Body of pancreas (tissue), 4 donors: ENCODE measurements around the gene TMEM223. TPM values are rescaled to one million over a fixed set of nuclear protein-coding genes. Genes with fewer than 3 reads are reported as not detected.
A peak's percentile ranks its signal among the peaks of the same experiment; 100 is the strongest.
"Not testable (repeated sequence)": the region's sequence is repeated elsewhere in the genome, so short reads cannot be mapped to it uniquely, and the experiment has no call there.

Experiments
- ATAC-seq: fragments of 150-250 bp; one replicate; pipeline ENCODE4 v1.9.1; 2016
- DNase-seq, 4 donors: peaks; one replicate each; pipeline ENCODE4 v3.0.0-alpha.2; 2019
- H3K27ac ChIP-seq, 4 donors: fragments of 200-600 bp; sonication (generic); 1 replicate in 3 of 4; 2 replicates in 1 of 4; pipeline versions ENCODE4 v1.5.1 to v1.6.1; 2016 to 2019; ENCODE audit warnings: mild to moderate bottlenecking in 1 of 4, mixed read lengths in 1 of 4, moderate library complexity in 1 of 4
- H3K27me3 ChIP-seq, 2 donors: fragments of 200-600 bp; sonication (generic); one replicate each; pipeline ENCODE4 v1.6.0; 2016; ENCODE audit warnings: mild to moderate bottlenecking in 1 of 2
- H3K36me3 ChIP-seq, 2 donors: fragments of 200-600 bp; sonication (generic); replicated peaks in 1 of 2; 2 replicates each; pipeline ENCODE4 v1.5.1; 2016; ENCODE audit warnings: low read depth in 2 of 2; ENCODE audit not compliant: insufficient read depth in 1 of 2
- H3K4me1 ChIP-seq: fragments of 200-600 bp; sonication (generic); one replicate; pipeline ENCODE4 v1.6.0; 2016
- H3K4me3 ChIP-seq, 2 donors: fragments of 200-600 bp; sonication (generic); 1 replicate in 1 of 2; 2 replicates in 1 of 2; pipeline ENCODE4 v1.5.1; 2016 to 2019
- H3K9me3 ChIP-seq, 3 donors: fragments of 200-600 bp; sonication (generic); 1 replicate in 2 of 3; 2 replicates in 1 of 3; pipeline ENCODE4 v1.5.1; 2016
- POLR2A ChIP-seq, 3 donors: fragments of 450-650 bp; IDR thresholded peaks; one replicate each; pipeline ENCODE4 v1.6.1; 2016; ENCODE audit warnings: antibody characterized with exemption in 3 of 3, mild to moderate bottlenecking in 2 of 3
- WGBS, 2 donors: methylation state at CpG; one replicate each; pipeline ENCODE4 v1.1.5; 2017; 5-methylcytosine and 5-hydroxymethylcytosine counted together
- intact Hi-C: fragments of 100-400 bp; cut with DNase I; formaldehyde crosslinking; loops from one replicate; pipeline ENCODE4 v1.15.1; 2023
- total RNA-seq, 2 donors: library from RNA; depleted of rRNA; stranded (reverse); fragments of >200 nt; gene quantifications; one replicate each; pipeline ENCODE4 v1.1.0, GENCODE V29; 2016
- TF ChIP-seq, protein P1 (sequence below), 7 experiments: fragments of 450-650 bp in 4 of 7; fragments of 200-600 bp in 3 of 7; sonication (generic) in 3 of 7; IDR thresholded peaks; one replicate each; pipeline ENCODE4 v1.5.1; 2016 to 2019; ENCODE audit warnings: antibody characterized with exemption in 7 of 7

Gene TMEM223, protein sequence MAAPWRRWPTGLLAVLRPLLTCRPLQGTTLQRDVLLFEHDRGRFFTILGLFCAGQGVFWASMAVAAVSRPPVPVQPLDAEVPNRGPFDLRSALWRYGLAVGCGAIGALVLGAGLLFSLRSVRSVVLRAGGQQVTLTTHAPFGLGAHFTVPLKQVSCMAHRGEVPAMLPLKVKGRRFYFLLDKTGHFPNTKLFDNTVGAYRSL
- total RNA-seq = 10 to 100 TPM in 1 of 2 donors, 1 to 10 TPM in 1; 6.2 to 29.0 TPM

DNA sequence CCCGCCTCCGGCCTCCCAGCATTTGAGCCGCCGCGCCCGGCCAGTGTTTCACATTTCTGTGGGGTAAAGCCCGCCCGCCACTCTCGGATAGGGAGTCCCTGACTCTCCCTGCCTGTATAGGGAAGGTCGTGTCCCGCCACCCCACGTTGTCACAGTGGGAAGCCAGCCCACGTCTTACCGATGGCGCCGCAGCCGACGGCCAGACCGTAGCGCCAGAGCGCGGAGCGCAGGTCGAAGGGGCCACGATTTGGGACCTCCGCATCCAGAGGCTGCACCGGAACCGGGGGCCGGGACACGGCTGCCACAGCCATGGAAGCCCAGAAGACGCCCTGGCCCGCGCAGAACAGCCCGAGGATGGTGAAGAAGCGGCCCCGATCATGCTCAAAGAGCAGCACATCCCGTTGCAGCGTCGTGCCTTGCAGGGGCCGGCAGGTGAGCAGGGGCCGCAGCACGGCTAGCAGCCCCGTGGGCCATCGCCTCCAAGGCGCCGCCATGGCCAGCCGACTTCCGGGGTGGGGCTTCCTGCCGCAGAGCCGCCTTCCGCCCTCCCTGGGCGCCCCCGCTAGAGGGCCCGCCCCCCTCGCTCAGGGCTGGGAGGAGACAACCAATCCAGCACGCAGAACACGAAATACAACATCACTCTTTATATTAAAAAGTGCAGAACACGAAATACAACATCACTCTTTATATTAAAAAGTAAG lies at the start of gene TMEM223:
TMEM223 (minus strand) TSS at position 506 of the 701 bp plus-strand sequence; CDS start at position 494, 12 bp downstream.
- TF ChIP-seq POLR2A (IDR thresholded peaks at IDR 0.05) = peak; percentile 63 to 88 (median 84)
- TF ChIP-seq, protein P1, sequence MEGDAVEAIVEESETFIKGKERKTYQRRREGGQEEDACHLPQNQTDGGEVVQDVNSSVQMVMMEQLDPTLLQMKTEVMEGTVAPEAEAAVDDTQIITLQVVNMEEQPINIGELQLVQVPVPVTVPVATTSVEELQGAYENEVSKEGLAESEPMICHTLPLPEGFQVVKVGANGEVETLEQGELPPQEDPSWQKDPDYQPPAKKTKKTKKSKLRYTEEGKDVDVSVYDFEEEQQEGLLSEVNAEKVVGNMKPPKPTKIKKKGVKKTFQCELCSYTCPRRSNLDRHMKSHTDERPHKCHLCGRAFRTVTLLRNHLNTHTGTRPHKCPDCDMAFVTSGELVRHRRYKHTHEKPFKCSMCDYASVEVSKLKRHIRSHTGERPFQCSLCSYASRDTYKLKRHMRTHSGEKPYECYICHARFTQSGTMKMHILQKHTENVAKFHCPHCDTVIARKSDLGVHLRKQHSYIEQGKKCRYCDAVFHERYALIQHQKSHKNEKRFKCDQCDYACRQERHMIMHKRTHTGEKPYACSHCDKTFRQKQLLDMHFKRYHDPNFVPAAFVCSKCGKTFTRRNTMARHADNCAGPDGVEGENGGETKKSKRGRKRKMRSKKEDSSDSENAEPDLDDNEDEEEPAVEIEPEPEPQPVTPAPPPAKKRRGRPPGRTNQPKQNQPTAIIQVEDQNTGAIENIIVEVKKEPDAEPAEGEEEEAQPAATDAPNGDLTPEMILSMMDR (IDR thresholded peaks at IDR 0.05) = peak in 4 of 7 experiments; percentile 32 to 43 (median 38)
- peak within 1 kb of the TSS; percentile 42 to 97 for H3K4me3 ChIP-seq
- 0% methylated on average over 2 to 50 of the region's 58 CpGs for WGBS, 2 donors
- peaks cover 41% of the 10 kb centered on the region for H3K4me1 ChIP-seq
- intact Hi-C loops = no loop called here
- peaks cover 6 to 23% of the 10 kb centered on the region in 2 donors for H3K36me3 ChIP-seq
- DNase-seq (peak; percentile 84 to 87 (median 86)), ATAC-seq (peak; percentile 70)
- H3K9me3 ChIP-seq = no peaks in the 10 kb centered on the region
- no peaks in the 10 kb centered on the region for H3K27me3 ChIP-seq
- H3K27ac ChIP-seq = peak within 1 kb of the TSS; percentile 48 to 86 (median 72)

DNA sequence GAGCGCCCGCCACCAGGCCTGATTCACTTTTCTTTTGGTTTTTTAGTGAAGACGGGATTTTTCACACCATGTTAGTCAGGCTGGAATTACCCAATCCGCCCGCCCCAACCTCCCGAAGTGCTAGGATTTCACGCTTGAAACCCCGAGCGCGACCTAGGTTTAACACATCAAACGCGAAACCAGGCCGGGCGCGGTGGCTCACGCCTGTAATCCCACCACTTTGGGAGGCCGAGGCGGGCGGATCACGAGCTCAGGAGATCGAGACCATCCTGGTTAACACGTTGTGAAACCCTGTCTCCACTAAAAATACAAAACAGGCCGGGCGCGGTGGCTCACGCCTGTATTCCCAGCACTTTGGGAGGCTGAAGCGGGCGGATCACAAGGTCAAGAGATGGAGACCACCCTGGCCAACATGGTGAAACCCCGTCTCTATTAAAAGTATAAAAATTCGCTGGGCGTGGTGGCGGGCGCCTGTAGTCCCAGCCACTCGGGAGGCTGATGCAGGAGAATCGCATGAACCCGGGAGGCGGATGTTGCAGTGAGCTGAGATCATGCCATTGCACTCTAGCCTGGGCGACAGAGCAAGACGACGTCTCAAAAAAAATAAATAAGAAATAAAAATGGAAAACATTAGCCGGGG lies 49.0 kb upstream of the TMEM223 start:
- DNase-seq = peak; percentile 65 to 73 (median 70)
- H3K27me3 ChIP-seq, H3K4me3 ChIP-seq, H3K9me3 ChIP-seq, intact Hi-C loops, H3K36me3 ChIP-seq: not testable (repeated sequence)
- peak overlapping the region; percentile 76 to 98 (median 96) for H3K27ac ChIP-seq
- WGBS, 2 donors = 0% methylated on average over 30 to 41 of the region's 41 CpGs
- ATAC-seq = peak; percentile 12
- H3K4me1 ChIP-seq = peaks cover 35% of the 10 kb centered on the region

DNA sequence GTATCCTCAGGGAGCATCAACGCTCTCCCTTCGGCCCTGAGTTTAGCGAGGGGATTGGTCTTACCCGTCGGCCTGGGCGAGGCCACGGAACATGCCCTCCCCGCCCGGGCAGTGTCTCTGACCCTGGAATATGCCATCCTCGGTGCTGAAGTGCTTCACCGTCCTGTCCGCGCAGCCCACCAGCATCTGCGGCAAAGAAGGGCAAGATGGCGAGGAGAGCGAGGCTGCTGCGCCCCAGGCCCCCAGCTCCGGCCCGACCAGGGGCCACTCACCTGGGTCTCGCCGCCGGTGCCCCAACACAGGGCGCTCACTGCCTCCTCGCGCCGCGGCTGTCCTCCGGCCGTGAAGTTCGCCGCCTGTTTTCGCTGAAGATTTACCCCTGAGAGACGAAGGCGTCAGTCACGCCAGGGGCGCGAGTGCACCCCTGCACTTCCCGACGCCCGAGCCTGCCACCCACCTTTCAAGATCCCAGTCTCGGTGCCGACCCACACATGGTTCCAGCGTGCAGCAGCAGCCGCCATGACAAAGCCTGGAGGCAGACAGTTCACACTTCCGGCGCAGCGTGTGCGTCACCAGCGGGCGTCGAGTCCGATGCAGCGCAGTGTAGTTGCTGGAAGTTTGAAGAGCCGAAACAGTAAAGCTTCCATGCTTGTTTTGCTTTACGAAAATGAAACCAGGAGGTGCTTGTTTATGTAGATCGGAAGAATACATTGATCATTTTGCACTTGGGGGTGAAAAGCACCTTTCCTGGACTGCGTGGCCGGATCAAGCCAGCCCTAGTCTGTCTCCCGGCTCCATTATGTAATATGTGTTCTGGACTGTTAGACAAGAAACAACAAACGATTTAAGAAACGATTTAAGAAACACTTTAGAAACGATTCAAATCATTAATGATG lies 47.5 kb upstream of the TMEM223 start, which contains the start of gene WDR74:
WDR74 (minus strand) TSS at position 541 of the 896 bp plus-strand sequence; CDS start at position 521, 20 bp downstream.
- Histone ChIP-seq H3K4me1 (peaks cover 35% of the 10 kb centered on the region), H3K27ac (peak within 1 kb of the TSS; percentile 76 to 98 (median 96)), H3K4me3 (peak within 1 kb of the TSS; percentile 67 to 95), H3K9me3 (no peaks in the 10 kb centered on the region), H3K27me3 (no peaks in the 10 kb centered on the region), H3K36me3 (peaks cover 0 to 11% of the 10 kb centered on the region in 2 donors)
- peak; percentile 65 to 83 (median 75) for TF ChIP-seq POLR2A (IDR thresholded peaks at IDR 0.05)
- TF ChIP-seq, protein P1 (IDR thresholded peaks at IDR 0.05) = peak in 1 of 7 experiments; percentile 6
- intact Hi-C loops = no loop called here
- WGBS, 2 donors = 0 to 1% methylated on average over 19 to 62 of the region's 62 CpGs
- ATAC-seq (peak; percentile 70), DNase-seq (peak; percentile 90 to 95 (median 92))

DNA sequence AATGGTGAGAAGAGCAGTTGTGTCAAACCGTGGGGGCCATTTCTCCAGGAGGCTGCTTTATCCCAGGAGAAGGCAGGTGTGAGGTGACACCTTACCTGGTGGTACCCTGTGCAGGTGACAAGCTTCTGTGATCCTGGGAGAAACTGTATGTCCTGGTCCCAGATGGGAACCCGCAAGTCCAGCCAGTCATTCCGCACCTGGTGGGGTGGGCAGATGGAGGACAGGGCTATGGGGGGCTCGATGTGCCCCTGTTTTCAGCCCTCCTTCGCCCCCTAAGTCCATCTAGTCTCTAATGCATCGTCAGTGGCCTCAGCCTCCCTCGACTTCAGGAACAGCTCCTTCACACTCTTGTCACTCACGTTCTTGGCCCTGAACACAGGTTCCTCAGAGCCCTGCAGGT lies 43.5 kb upstream of the TMEM223 start:
- TF ChIP-seq POLR2A (IDR thresholded peaks at IDR 0.05) = no peak
- TF ChIP-seq, protein P1 (IDR thresholded peaks at IDR 0.05) = no peak
- Histone ChIP-seq H3K27me3 (no peaks in the 10 kb centered on the region), H3K9me3 (no peaks in the 10 kb centered on the region), H3K36me3 (peaks cover 0 to 12% of the 10 kb centered on the region in 2 donors), H3K4me3 (no peak overlapping the region), H3K27ac (no peak overlapping the region), H3K4me1 (peaks cover 39% of the 10 kb centered on the region)
- intact Hi-C loops = no loop called here
- ATAC-seq = no peak
- 72 to 78% methylated on average over 7 to 8 of the region's 8 CpGs for WGBS, 2 donors
- no peak for DNase-seq
